Right cardiac atrium (tissue), 5 donors: ENCODE data around the gene POGZ. TPM values are rescaled to one million over a fixed set of nuclear protein-coding genes. Genes with fewer than 3 reads are reported as not detected.

Experiments used
- ATAC-seq, 2 donors: fragments of 200-7000 bp; cut with Tn5 transposase; one replicate each; pipeline versions ENCODE4 v1.8.0 to v1.9.1; 2020; ENCODE audit warnings: moderate library complexity in 2 of 2, mild to moderate bottlenecking in 1 of 2
- DNase-seq, 3 donors: peaks; one replicate each; pipeline ENCODE4 v3.0.0-alpha.2; 2020
- H3K27ac ChIP-seq: one replicate; pipeline ENCODE4 v1.5.1; 2013; ENCODE audit warnings: mild to moderate bottlenecking, low read length, control low read depth, moderate library complexity
- H3K27me3 ChIP-seq: one replicate; pipeline ENCODE4 v1.6.1; 2013; ENCODE audit not compliant: control insufficient read depth, insufficient read depth
- H3K4me1 ChIP-seq: one replicate; pipeline ENCODE4 v1.6.1; 2013; ENCODE audit warnings: low read length; ENCODE audit not compliant: control insufficient read depth, insufficient read depth
- H3K4me3 ChIP-seq: one replicate; pipeline ENCODE4 v1.5.1; 2013; ENCODE audit warnings: low read length, control low read depth
- H3K9me3 ChIP-seq: one replicate; pipeline ENCODE4 v1.6.1; 2013; ENCODE audit warnings: low read length; ENCODE audit not compliant: control insufficient read depth
- WGBS: extraction: QIAGEN DNeasy Blood & Tissue Kit; methylation state at CpG from one replicate; pipeline ENCODE4 v1.1.7; 2013; 5-methylcytosine and 5-hydroxymethylcytosine counted together
- intact Hi-C, 4 donors: fragments of 100-400 bp; cut with DNase I; formaldehyde crosslinking; loops; one replicate each; pipeline versions ENCODE4 v1.11.0 to v1.14.0; 2022 to 2023
- polyA plus RNA-seq: library from polyadenylated mRNA; stranded (reverse); fragments of 200-250 nt; gene quantifications from one replicate; pipeline ENCODE4 v1.2.3, GENCODE V29; 2013
- total RNA-seq, 4 donors: library from RNA; stranded (reverse); fragmentation: NEBNext Ultra II Directional; extraction: Animal tissue kit (Norgen Biotek cat#: 25700); gene quantifications; one replicate each; pipeline ENCODE4 v1.2.1, GENCODE V29; 2021
- donor health status: healthy with polysubstance abuse.
- donor health status: DM: no; HTN: yes; CAD: no.
- donor health status: DM: no; HTN: no; CAD: no.
- donor health status: DM: no; HTN: yes; CAD: no; lungs with severe emphysema.
- donor health status: DM: yes; HTN: yes; CAD: no.

Gene POGZ
- total and polyA plus RNA-seq, 5 donors, result 21.8 to 60.4 (median 50.8) TPM

- WGBS, result 97% methylated on average over 3 of the region's 3 CpGs
- no peak for ATAC-seq
Observed at GRCh38 chr1:151418081-151418480, 41.2 kb downstream of the POGZ start.

GRCh38 chr1:151416231-151416630, 43.1 kb downstream of the POGZ start:
- H3K27ac ChIP-seq, result no peak overlapping the region
- no peak overlapping the region for H3K4me3 ChIP-seq
- no peaks in the 10 kb centered on the region for H3K27me3 ChIP-seq
- H3K4me1 ChIP-seq, result no peaks in the 10 kb centered on the region
- H3K9me3 ChIP-seq, result no peaks in the 10 kb centered on the region
- 98% methylated on average over 4 of the region's 4 CpGs for WGBS
- DNase-seq (peak in 1 of 3 donors; percentile 26), ATAC-seq (peak in 1 of 2 donors; percentile 28)
- intact Hi-C loops, result no loop called here

More at GRCh38 chr1:151418081-151418480, 41.2 kb downstream of the POGZ start:
- intact Hi-C loops, result no loop called here
- DNase-seq, result no peak
- Histone ChIP-seq H3K27ac (no peak overlapping the region), H3K27me3 (no peaks in the 10 kb centered on the region), H3K4me1 (no peaks in the 10 kb centered on the region), H3K9me3 (no peaks in the 10 kb centered on the region), H3K4me3 (no peak overlapping the region)

- no peaks in the 10 kb centered on the region for H3K4me1 ChIP-seq
- no peak for DNase-seq
- no peak overlapping the region for H3K4me3 ChIP-seq
- no peak for ATAC-seq
- intact Hi-C loops, result no loop called here
- H3K9me3 ChIP-seq, result no peaks in the 10 kb centered on the region
- 80% methylated on average over 2 of the region's 2 CpGs for WGBS
- no peak overlapping the region for H3K27ac ChIP-seq
- no peaks in the 10 kb centered on the region for H3K27me3 ChIP-seq
Observed at GRCh38 chr1:151411884-151412283, 47.4 kb downstream of the POGZ start.

GRCh38 chr1:151408891-151409290, 50.4 kb downstream of the POGZ start:
- H3K4me1 ChIP-seq, result no peaks in the 10 kb centered on the region
- intact Hi-C loops, result loop anchor here in 2 of 4 donors (10.0 kb wide), 2 partner anchors 64 to 104 kb away; partner anchors contain the start of gene RFX5 (in 1 of the 2)
- H3K27me3 ChIP-seq, result no peaks in the 10 kb centered on the region
- no peak overlapping the region for H3K27ac ChIP-seq
- no peaks in the 10 kb centered on the region for H3K9me3 ChIP-seq
- ATAC-seq, result no peak
- no peak for DNase-seq
- no peak overlapping the region for H3K4me3 ChIP-seq

GRCh38 chr1:151407304-151407703, 52.0 kb downstream of the POGZ start:
- Histone ChIP-seq H3K27ac (no peak overlapping the region), H3K9me3 (no peaks in the 10 kb centered on the region), H3K4me3 (no peak overlapping the region), H3K4me1 (no peaks in the 10 kb centered on the region), H3K27me3 (no peaks in the 10 kb centered on the region)
- intact Hi-C loops, result loop anchor here in 2 of 4 donors (10.0 kb wide), 2 partner anchors 63 to 103 kb away; partner anchors contain the start of gene RFX5 (in 1 of the 2)
- 91% methylated on average over 3 of the region's 3 CpGs for WGBS
- DNase-seq (no peak), ATAC-seq (no peak)

- ATAC-seq (no peak), DNase-seq (no peak)
- intact Hi-C loops, result loop anchor here in 2 of 4 donors (10.0 kb wide), 2 partner anchors 61 to 101 kb away; partner anchors contain the start of gene RFX5 (in 1 of the 2)
- Histone ChIP-seq H3K4me1 (no peaks in the 10 kb centered on the region), H3K9me3 (no peaks in the 10 kb centered on the region), H3K27ac (no peak overlapping the region), H3K27me3 (no peaks in the 10 kb centered on the region), H3K4me3 (no peak overlapping the region)
- 79% methylated on average over 8 of the region's 8 CpGs for WGBS
Observed at GRCh38 chr1:151406176-151406575, 53.1 kb downstream of the POGZ start.

- intact Hi-C loops, result loop anchor here in 2 of 4 donors (10.0 kb wide), 2 partner anchors 61 to 101 kb away; partner anchors contain the start of gene RFX5 (in 1 of the 2)
- H3K9me3 ChIP-seq, result no peaks in the 10 kb centered on the region
- H3K4me1 ChIP-seq, result no peaks in the 10 kb centered on the region
- H3K4me3 ChIP-seq, result no peak overlapping the region
- H3K27me3 ChIP-seq, result no peaks in the 10 kb centered on the region
- peak overlapping the region; percentile 3 for H3K27ac ChIP-seq
- ATAC-seq (peak; percentile 50 to 71), DNase-seq (peak in 1 of 3 donors; percentile 52)
- WGBS, result 79% methylated on average over 13 of the region's 13 CpGs
Observed at GRCh38 chr1:151405187-151405951, 53.9 kb downstream of the POGZ start.

- 87% methylated on average over 3 of the region's 3 CpGs for WGBS
- H3K27me3 ChIP-seq, result no peaks in the 10 kb centered on the region
- H3K9me3 ChIP-seq, result no peaks in the 10 kb centered on the region
- H3K4me1 ChIP-seq, result no peaks in the 10 kb centered on the region
- DNase-seq (no peak), ATAC-seq (no peak)
- intact Hi-C loops, result loop anchor here in 2 of 4 donors (10.0 kb wide), 2 partner anchors 59 to 99 kb away; partner anchors contain the start of gene RFX5 (in 1 of the 2)
- no peak overlapping the region for H3K27ac ChIP-seq
- no peak overlapping the region for H3K4me3 ChIP-seq
Observed at GRCh38 chr1:151403612-151404011, 55.7 kb downstream of the POGZ start.

- intact Hi-C loops, result loop anchor here in 2 of 4 donors (10.0 kb wide), 2 partner anchors 58 to 98 kb away; partner anchors contain the start of gene RFX5 (in 1 of the 2)
- Histone ChIP-seq H3K27me3 (no peaks in the 10 kb centered on the region), H3K27ac (no peak overlapping the region), H3K9me3 (no peaks in the 10 kb centered on the region), H3K4me3 (no peak overlapping the region), H3K4me1 (no peaks in the 10 kb centered on the region)
- DNase-seq (no peak), ATAC-seq (no peak)
- 68% methylated on average over 2 of the region's 2 CpGs for WGBS
Observed at GRCh38 chr1:151402764-151403163, 56.5 kb downstream of the POGZ start.

- Histone ChIP-seq H3K4me1 (no peaks in the 10 kb centered on the region), H3K9me3 (no peaks in the 10 kb centered on the region), H3K27me3 (no peaks in the 10 kb centered on the region), H3K27ac (no peak overlapping the region), H3K4me3 (no peak overlapping the region)
- WGBS, result 64% methylated on average over 2 of the region's 2 CpGs
- intact Hi-C loops, result loop anchor here in 2 of 4 donors (10.0 kb wide), 2 partner anchors 57 to 97 kb away; partner anchors contain the start of gene RFX5 (in 1 of the 2)
- ATAC-seq, result no peak
- no peak for DNase-seq
Observed at GRCh38 chr1:151401860-151402259, 57.4 kb downstream of the POGZ start.

- intact Hi-C loops, result loop anchor here in 2 of 4 donors (10.0 kb wide), 2 partner anchors 56 to 96 kb away; partner anchors contain the start of gene RFX5 (in 1 of the 2)
- 90% methylated on average over 13 of the region's 13 CpGs for WGBS
- H3K27me3 ChIP-seq, result no peaks in the 10 kb centered on the region
- H3K9me3 ChIP-seq, result no peaks in the 10 kb centered on the region
- no peak overlapping the region for H3K27ac ChIP-seq
- H3K4me1 ChIP-seq, result no peaks in the 10 kb centered on the region
- no peak for ATAC-seq
- DNase-seq, result no peak
- no peak overlapping the region for H3K4me3 ChIP-seq
Observed at GRCh38 chr1:151401125-151401788, 58.0 kb downstream of the POGZ start.
